Suppressor macrophage treated with lipopolysaccharide for 1 hour (primary cell): ENCODE measurements around the gene TMPRSS2.

Source experiments
- DNase-seq, 3 donors: peaks; one replicate each; pipeline ENCODE4 v3.0.0-alpha.2; 2020 to 2022

TMPRSS2 gene

GRCh38 chr21:41480086-41480690 is 27.8 kb downstream of the TMPRSS2 start:
- no peak for DNase-seq

- no peak for DNase-seq
These were observed 28.3 kb downstream of the TMPRSS2 start for GRCh38 chr21:41479686-41480085.

GRCh38 chr21:41478319-41479177 is 29.4 kb downstream of the TMPRSS2 start:
- DNase-seq: no peak

- DNase-seq: no peak
These were observed 30.2 kb downstream of the TMPRSS2 start for GRCh38 chr21:41477641-41478318.

- DNase-seq: no peak
These were observed 32.1 kb downstream of the TMPRSS2 start for GRCh38 chr21:41475714-41476420.

GRCh38 chr21:41472753-41473548 is 35.0 kb downstream of the TMPRSS2 start:
- no peak for DNase-seq

- no peak for DNase-seq
These were observed 37.9 kb downstream of the TMPRSS2 start for GRCh38 chr21:41470054-41470453.

GRCh38 chr21:41466024-41466820 is 41.7 kb downstream of the TMPRSS2 start:
- no peak for DNase-seq

GRCh38 chr21:41465176-41465781 is 42.7 kb downstream of the TMPRSS2 start:
- DNase-seq: no peak

GRCh38 chr21:41460578-41461527 is 47.1 kb downstream of the TMPRSS2 start:
- peak; percentile 77 to 85 (median 79) for DNase-seq

- DNase-seq: no peak
These were observed 47.9 kb downstream of the TMPRSS2 start for GRCh38 chr21:41459884-41460534.

- no peak for DNase-seq
These were observed 49.4 kb downstream of the TMPRSS2 start for GRCh38 chr21:41458559-41458958.

- DNase-seq: peak in 1 of 3 donors; percentile 40
These were observed 49.8 kb downstream of the TMPRSS2 start for GRCh38 chr21:41458121-41458520.

- no peak for DNase-seq
These were observed 54.2 kb downstream of the TMPRSS2 start for GRCh38 chr21:41453761-41454160.

- no peak for DNase-seq
These were observed 54.8 kb downstream of the TMPRSS2 start for GRCh38 chr21:41453198-41453597.

- DNase-seq: no peak
These were observed 55.9 kb downstream of the TMPRSS2 start for GRCh38 chr21:41451753-41452676.

- DNase-seq: no peak
These were observed 58.3 kb downstream of the TMPRSS2 start for GRCh38 chr21:41449613-41450012.

- no peak for DNase-seq
These were observed 60.6 kb downstream of the TMPRSS2 start for GRCh38 chr21:41447356-41447755.
